PC-9 (cell line): ENCODE results near the gene BMS1. TPM values are rescaled to one million over a fixed set of nuclear protein-coding genes. Genes with fewer than 3 reads are reported as not detected.

Source experiments
- BruUV-seq: library from RNA; stranded (reverse); fragments of 400-500 nt; replicated peaks from 2 replicates; lab custom pipeline; 2021; lab: Mats Ljungman, UMichigan
- CTCF ChIA-PET: fragments of 300-600 bp; sonication (Branson Sonifier 250); formaldehyde crosslinking; loops from one replicate; lab custom pipeline; 2022; ENCODE audit warnings: antibody characterized with exemption; lab: Charles Lee
- POLR2A ChIA-PET: fragments of 300-600 bp; sonication (Branson Sonifier 250); formaldehyde crosslinking; loops from one replicate; lab custom pipeline; 2022; ENCODE audit warnings: antibody characterized with exemption; ENCODE audit not compliant: unreplicated experiment; lab: Charles Lee
- DNase-seq, 2 experiments: peaks; one replicate each; pipeline versions ENCODE4 v3.0.0 to v3.0.0-alpha.2; 2015 to 2022; ENCODE audit warnings: mixed read lengths in 1 of 2
- H2AFZ ChIP-seq: fragments of 200-600 bp; sonication (generic); 2 replicates; pipeline ENCODE4 v1.8.1; 2017; ENCODE audit warnings: antibody characterized with exemption
- H3F3A ChIP-seq: fragments of 200-600 bp; sonication (generic); 2 replicates; pipeline ENCODE4 v1.8.1; 2017; ENCODE audit warnings: antibody characterized with exemption, mild to moderate bottlenecking, low read depth; ENCODE audit not compliant: insufficient read depth
- H3K27ac ChIP-seq: fragments of 200-600 bp; sonication (generic); 2 replicates; pipeline ENCODE4 v1.6.1; 2016; ENCODE audit warnings: mixed run types
- H3K27me3 ChIP-seq: fragments of 200-600 bp; sonication (generic); 2 replicates; pipeline ENCODE4 v1.6.1; 2016; ENCODE audit warnings: low read depth, mixed run types; ENCODE audit not compliant: insufficient read depth
- H3K36me3 ChIP-seq: fragments of 200-600 bp; sonication (generic); 2 replicates; pipeline ENCODE4 v1.6.1; 2016; ENCODE audit warnings: low read depth, mixed run types
- H3K4me1 ChIP-seq: fragments of 200-600 bp; sonication (generic); replicated peaks from 2 replicates; pipeline ENCODE4 v1.6.1; 2016; ENCODE audit warnings: mixed run types; ENCODE audit not compliant: insufficient read depth
- H3K4me2 ChIP-seq: fragments of 200-600 bp; sonication (generic); 2 replicates; pipeline ENCODE4 v1.6.1; 2017; ENCODE audit warnings: mixed run types
- H3K4me3 ChIP-seq: fragments of 200-600 bp; sonication (generic); 2 replicates; pipeline ENCODE4 v1.6.1; 2016; ENCODE audit warnings: mixed run types
- H3K79me2 ChIP-seq: fragments of 200-600 bp; sonication (generic); 2 replicates; pipeline ENCODE4 v1.6.1; 2017; ENCODE audit warnings: low read depth, mixed run types
- H3K9me2 ChIP-seq: fragments of 200-600 bp; sonication (generic); 2 replicates; pipeline ENCODE4 v1.8.1; 2017; ENCODE audit warnings: mild to moderate bottlenecking; ENCODE audit not compliant: insufficient read depth
- H3K9me3 ChIP-seq: fragments of 200-600 bp; sonication (generic); 2 replicates; pipeline ENCODE4 v1.8.1; 2016; ENCODE audit warnings: low read depth; ENCODE audit not compliant: insufficient read depth
- H4K20me1 ChIP-seq: fragments of 200-600 bp; sonication (generic); 2 replicates; pipeline ENCODE4 v1.8.1; 2017; ENCODE audit not compliant: insufficient read depth
- CTCF ChIP-seq: fragments of 200-600 bp; sonication (generic); conservative IDR thresholded peaks from 2 replicates; pipeline ENCODE4 v1.6.1; 2017; ENCODE audit warnings: mixed run types, antibody characterized with exemption, mild to moderate bottlenecking, moderate library complexity
- EZH2 ChIP-seq: fragments of 200-600 bp; sonication (generic); IDR thresholded peaks from 2 replicates; pipeline ENCODE4 v1.8.0; 2017; ENCODE audit warnings: antibody characterized with exemption, low read depth
- intact Hi-C: fragments of 100-400 bp; cut with micrococcal nuclease; formaldehyde crosslinking; loops from one replicate; pipeline ENCODE4 v1.10.0; 2022; ENCODE audit not compliant: unreplicated experiment
- total RNA-seq: library from RNA; stranded (reverse); gene quantifications from 2 replicates; pipeline ENCODE4 v1.2.3, GENCODE V29; 2021

Gene BMS1
- total RNA-seq, 1 experiment from 2014 or later, result 20.0 TPM

- no peak for TF ChIP-seq EZH2
- TF ChIP-seq CTCF, result no peak; the same call in 1 of the 2 replicates
- Histone ChIP-seq H3K4me3 (no peak overlapping the region), H3K4me2 (no peak overlapping the region), H3F3A (no peaks in the 10 kb centered on the region), H3K9me2 (no peaks in the 10 kb centered on the region), H4K20me1 (no peaks in the 10 kb centered on the region), H3K4me1 (no peaks in the 10 kb centered on the region), H2AFZ (no peak overlapping the region), H3K27me3 (peaks cover 19% of the 10 kb centered on the region; the same call in 1 of the 2 replicates), H3K9me3 (no peaks in the 10 kb centered on the region), H3K79me2 (no peaks in the 10 kb centered on the region), H3K27ac (no peak overlapping the region), H3K36me3 (no peaks in the 10 kb centered on the region)
- intact Hi-C loops, result loop anchor here (10.0 kb wide), 3 partner anchors 110 to 390 kb away; no protein-coding TSS in a partner anchor
- POLR2A ChIA-PET, result no interaction called here
- peak in 1 of 2 experiments; percentile 9 for DNase-seq
- BruUV-seq, result no TSS peak
- CTCF ChIA-PET, result no interaction called here
These were observed 82.0 kb downstream of the BMS1 start for GRCh38 chr10:42864575-42864974.

GRCh38 chr10:42865716-42866114 lies 83.1 kb downstream of the BMS1 start:
- no peaks in the 10 kb centered on the region for H3K79me2 ChIP-seq
- CTCF ChIA-PET, result no interaction called here

GRCh38 chr10:42866115-42866995 lies 83.8 kb downstream of the BMS1 start:
- POLR2A ChIA-PET, result no interaction called here
- peak; percentile 83 for TF ChIP-seq CTCF
- TF ChIP-seq EZH2, result no peak
- BruUV-seq, result no TSS peak
- Histone ChIP-seq H3K27ac (no peak overlapping the region), H3K27me3 (peaks cover 12% of the 10 kb centered on the region; the same call in 1 of the 2 replicates), H3K36me3 (no peaks in the 10 kb centered on the region), H3K4me3 (no peak overlapping the region), H3K79me2 (no peaks in the 10 kb centered on the region), H4K20me1 (no peaks in the 10 kb centered on the region), H3K4me2 (peak overlapping the region; percentile 56), H3K9me2 (no peaks in the 10 kb centered on the region), H2AFZ (no peak overlapping the region), H3K4me1 (no peaks in the 10 kb centered on the region), H3F3A (no peaks in the 10 kb centered on the region), H3K9me3 (no peaks in the 10 kb centered on the region)
- peak; percentile 55 to 84 for DNase-seq
- CTCF ChIA-PET, result no interaction called here
- intact Hi-C loops, result loop anchor here (1.0 to 10.0 kb wide), 7 partner anchors 108 to 596 kb away; no protein-coding TSS in a partner anchor

More at GRCh38 chr10:42865716-42866114, 83.1 kb downstream of the BMS1 start:
- no peaks in the 10 kb centered on the region for H3K4me1 ChIP-seq
- H3K27me3 ChIP-seq, result peaks cover 18% of the 10 kb centered on the region
- POLR2A ChIA-PET, result no interaction called here
- no peak overlapping the region for H3K4me2 ChIP-seq
- H3K9me3 ChIP-seq, result no peaks in the 10 kb centered on the region
- no TSS peak for BruUV-seq
- no peaks in the 10 kb centered on the region for H3F3A ChIP-seq
- intact Hi-C loops, result loop anchor here (1.0 to 10.0 kb wide), 7 partner anchors 109 to 597 kb away; no protein-coding TSS in a partner anchor
- H3K36me3 ChIP-seq, result no peaks in the 10 kb centered on the region
- no peak overlapping the region for H3K27ac ChIP-seq
- H3K9me2 ChIP-seq, result no peaks in the 10 kb centered on the region
- H3K4me3 ChIP-seq, result no peak overlapping the region
- TF ChIP-seq EZH2 (no peak), CTCF (no peak)
- H2AFZ ChIP-seq, result no peak overlapping the region
- H4K20me1 ChIP-seq, result no peaks in the 10 kb centered on the region
- no peak for DNase-seq
